GM18861 (cell line): ENCODE results near the gene GIPR.
"Not testable (repeated sequence)": the region's sequence is repeated elsewhere in the genome, so short reads cannot be mapped to it uniquely, and the experiment has no call there.

ENCODE experiments used
- ATAC-seq: cut with Tn5 transposase; IDR thresholded peaks from one replicate; pipeline ENCODE4 v1.9.1; 2021; ENCODE audit not compliant: unreplicated experiment

Gene GIPR

DNA sequence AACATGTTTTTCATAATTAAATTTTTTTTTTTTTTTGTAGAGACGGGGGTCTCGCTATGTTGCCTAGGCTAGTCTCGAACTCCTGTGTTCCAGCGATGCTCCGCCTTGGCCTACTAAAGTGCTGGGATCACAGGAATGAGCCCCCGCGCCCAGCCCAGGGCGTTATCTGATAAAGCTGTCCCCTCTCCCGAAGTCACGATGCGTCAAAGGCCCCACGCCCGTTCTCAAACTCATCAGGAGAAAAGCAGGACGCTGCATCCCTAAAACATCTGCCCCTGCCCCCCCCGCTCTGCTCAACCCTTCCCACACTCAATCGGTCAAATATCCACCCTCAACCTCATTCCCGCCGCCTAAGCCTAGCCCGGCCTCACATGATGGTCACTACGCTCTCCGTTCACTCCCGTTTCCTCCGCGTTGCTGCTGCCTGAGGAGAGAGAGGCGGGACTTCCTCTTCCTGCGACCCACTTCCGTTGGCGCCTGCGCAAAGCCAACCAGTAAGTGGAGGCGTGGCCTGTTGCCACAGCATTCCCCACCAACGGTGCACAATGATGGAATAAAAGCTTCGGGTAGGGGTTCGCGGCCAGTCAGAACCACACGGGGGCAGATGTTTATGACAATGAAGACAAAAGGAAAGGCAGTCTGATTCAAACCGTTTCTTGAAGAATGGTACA is 23.6 kb downstream of the GIPR start, which contains the start of gene SNRPD2:
Gene SNRPD2 (minus strand): TSS at position 438 of the 671 bp plus-strand sequence. CDS start 65 bp downstream, at position 373.
- ATAC-seq: peak; percentile 39

DNA sequence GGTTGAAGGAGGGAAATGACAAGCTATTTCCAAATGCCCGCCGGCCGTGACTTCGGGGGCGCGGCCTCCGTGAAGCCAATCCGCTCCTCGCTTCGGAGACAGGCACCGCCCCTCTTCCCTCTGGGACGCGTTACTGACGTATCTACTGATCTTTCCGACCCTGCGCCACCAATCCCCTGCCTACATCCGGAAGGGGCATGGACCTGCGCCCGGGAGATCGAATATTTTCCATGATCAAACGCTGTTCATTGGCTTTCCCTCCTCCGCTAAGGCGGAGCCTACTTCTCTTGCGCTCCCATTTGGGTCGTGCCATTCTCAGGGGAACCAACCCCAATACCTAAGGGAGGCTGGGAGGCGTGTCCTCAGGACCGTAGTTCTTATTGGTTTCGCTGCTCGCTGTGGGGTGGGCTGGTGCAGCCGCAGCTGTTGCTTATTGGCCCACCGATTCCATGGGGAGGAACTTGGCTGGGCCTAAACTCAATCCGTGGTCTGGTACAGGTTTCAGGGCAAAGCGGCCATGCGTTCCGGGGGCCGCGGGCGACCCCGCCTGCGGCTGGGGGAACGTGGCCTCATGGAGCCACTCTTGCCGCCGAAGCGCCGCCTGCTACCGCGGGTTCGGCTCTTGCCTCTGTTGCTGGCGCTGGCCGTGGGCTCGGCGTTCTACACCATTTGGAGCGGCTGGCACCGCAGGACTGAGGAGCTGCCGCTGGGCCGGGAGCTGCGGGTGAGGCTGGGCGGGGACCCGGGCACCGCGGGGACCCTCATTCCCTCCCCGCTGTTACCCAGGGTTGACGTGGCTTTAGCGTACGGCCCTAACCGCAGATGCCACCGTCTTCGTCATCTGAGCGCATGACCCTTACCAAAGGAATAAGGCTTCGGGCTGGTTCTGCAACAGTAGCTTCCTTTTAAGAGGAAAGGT is 24.4 kb downstream of the GIPR start, which contains the start of gene QPCTL:
Gene QPCTL (plus strand): TSS at position 480 of the 919 bp plus-strand sequence. CDS start 38 bp downstream, at position 518.
- peak; percentile 76 for ATAC-seq

DNA sequence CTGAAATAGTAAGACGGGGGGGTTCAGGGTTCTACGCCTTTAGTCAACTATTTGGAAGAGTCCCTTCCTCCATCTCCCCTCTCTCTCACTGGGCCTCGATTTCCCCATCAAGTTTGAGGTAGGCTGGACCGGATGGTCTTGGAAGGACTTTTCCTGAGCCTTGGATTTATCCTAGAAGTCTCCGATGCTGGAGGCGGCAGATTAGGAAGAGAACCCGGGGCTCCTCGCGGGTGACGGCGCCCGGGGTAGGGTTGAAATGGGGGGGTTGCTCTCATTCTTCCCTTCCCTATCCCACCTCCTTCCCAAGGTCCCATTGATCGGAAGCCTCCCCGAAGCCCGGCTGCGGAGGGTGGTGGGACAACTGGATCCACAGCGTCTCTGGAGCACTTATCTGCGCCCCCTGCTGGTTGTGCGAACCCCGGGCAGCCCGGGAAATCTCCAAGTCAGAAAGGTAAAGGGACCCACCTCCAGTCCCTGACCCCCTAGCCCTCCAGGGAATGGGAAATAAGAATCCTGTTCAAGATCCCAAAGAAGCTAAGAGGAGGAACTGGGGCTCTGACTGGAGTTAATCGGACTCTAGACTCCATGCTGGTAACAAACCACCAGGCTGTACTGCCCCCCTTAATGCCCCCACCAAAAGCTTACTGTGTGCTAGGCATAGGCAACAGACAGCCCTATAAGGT is 25.2 kb downstream of the GIPR start:
- ATAC-seq: no peak

DNA sequence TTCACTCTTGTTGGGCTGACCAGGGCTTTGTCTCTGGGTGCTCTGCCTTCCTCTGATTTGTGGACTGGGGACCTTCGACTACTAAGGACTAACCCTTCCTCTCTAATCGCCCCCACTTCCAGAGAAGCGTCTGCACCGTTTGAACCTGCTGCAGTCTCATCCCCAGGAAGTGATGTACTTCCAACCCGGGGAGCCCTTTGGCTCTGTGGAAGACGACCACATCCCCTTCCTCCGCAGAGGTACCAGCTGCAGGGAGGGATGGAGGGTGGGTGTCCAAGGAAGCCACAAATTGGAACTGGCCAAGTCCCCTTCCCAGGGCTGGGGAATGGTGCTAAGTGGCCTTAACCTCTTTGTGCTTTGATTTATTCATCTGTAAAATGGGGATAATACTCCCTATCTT is 33.7 kb downstream of the GIPR start:
- no peak for ATAC-seq

DNA sequence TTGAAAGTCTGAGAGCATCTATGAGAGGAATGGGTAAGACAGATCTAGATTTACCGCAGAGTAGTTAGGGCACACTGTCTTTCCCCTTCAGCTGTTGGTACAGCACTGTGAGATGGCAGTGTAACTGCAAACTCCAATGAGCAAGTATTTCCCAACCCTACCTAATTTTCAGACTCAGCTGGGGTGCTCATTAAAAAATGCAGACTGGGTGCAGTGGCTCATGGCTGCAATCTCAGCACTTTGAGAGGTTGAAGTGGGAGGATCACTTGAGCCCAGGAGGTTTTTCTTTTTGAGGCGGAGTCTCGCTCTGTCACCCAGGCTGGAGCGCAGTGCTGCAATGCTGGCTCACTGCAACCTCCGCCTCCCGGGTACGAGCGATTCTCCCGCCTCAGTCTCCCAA is 37.1 kb downstream of the GIPR start:
- no peak for ATAC-seq

DNA sequence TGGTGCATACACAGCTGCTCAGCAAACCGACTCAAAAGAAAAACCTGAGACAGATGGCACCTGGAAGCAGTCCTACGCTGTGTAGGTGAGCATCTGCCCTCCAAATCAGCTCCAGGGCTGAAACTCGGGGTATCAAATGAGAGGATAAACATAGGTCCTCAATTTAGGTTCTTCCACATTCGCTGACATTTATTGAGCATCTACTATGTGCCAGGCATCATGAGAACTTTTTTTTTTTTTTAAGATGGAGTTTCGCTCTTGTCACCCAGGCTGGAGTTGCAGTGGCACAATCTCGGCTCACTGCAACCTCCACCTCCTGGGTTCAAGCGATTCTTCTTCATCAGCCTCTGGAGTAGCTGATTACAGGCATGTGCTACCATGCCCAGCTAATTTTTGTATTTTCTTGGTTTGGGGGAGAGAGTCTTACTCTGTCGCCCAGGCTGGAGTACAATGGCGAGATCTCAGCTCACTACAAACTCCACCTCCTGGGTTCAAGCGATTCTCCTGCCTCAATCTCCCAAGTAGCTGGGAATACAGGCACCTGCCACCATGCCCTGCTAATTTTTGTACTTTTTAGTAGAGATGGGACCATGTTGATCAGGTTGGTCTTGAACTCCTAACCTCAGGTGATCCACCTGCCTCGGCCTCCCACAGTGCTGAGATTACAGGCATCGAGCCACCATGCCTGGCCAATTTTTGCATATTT is 37.8 kb downstream of the GIPR start:
- no peak for ATAC-seq

DNA sequence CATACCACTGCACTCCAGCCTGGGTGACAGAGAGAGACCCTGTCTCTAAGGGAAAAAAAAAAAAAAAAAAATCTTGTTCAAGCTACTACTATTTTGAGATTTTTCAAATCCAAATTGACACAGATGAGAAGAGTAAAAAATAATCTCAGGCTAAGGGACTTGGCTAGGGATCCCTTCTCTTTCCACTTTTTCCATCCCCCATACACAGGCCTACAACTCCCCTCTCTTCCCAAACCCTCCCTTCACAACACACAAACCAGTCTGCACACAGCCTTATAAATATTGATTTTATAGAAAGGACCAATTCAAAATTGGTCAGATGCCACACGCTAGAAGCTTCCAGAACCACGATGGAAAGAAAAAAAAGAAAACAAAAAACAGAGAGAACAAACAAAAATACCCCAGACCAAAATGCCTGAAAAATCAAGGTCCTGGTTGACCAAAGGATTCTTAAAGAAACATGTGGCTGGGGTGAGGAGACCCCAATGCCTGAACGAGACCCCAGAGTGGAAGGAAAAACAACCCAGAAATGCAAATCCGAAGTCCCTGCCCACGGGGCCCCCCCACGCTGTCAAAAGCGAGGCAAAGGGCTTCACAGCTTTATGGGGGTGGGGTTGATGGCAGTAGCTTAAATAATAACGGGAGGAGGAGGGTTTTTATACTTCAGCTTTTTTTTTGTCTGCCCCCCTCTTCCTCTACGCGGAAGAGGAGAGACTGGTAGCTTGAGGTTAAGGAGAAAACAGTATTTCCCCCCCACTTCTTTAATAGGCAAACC is 42.5 kb downstream of the GIPR start:
- no peak for ATAC-seq

DNA sequence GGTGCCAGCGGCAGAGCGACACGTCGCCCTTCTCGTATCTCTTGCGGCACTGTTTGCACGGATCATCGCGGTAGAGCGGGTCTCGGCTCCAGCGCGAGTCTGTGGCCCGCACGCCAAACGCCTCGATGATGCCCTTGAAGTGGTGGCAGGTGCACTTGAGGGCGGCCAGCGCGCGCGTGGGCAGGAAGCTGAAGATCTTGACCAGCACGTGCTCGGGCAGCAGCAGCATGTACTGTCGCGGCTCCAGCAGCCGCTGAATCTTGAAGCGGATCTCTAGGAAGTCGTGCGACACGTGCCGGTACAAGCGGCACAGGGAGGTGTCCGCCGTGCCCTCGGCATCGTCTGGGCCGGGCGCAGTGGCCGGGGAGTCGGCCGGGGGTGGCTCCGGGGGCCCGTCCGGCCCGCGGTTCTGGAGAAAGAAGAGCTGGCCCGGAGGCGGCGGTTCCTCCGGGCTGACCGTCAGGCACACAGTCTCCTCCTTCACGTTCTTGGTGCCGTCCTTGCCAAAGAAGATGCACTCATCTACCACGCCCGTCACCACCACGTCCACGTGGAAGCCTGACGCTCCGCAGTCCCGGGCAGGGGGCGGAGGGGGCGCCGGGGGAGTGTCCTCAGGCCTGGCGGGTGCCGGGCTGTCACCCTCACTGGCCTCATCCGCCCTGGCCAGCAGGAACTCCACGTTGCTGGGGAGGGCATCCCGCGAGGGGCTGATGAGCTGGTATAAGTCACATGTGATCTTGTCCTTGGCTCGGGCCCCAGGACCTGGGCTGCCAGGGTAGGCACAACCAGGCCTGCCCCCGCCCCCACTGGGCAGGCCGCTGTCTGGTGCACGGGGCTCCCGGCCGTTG is 44.1 kb downstream of the GIPR start:
- no peak for ATAC-seq

DNA sequence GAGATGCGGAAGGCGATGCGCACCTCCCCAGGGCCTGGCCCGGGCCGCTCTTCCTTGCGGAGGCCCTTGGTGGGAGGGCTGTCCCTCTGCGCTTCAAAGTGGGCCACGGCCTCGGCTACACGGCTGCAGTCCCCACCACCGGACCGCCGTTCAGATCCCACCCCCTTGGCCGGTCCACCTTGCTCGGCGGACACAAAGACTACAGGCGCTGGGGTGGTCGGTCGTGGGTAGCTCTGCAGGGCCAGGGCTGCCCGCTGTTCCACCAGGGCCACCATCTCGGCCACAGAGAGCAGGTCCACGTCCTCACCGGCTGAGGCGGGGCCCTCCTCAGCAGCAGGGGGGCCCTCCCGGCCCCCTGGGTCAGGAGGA is 44.7 kb downstream of the GIPR start:
- ATAC-seq: no peak

DNA sequence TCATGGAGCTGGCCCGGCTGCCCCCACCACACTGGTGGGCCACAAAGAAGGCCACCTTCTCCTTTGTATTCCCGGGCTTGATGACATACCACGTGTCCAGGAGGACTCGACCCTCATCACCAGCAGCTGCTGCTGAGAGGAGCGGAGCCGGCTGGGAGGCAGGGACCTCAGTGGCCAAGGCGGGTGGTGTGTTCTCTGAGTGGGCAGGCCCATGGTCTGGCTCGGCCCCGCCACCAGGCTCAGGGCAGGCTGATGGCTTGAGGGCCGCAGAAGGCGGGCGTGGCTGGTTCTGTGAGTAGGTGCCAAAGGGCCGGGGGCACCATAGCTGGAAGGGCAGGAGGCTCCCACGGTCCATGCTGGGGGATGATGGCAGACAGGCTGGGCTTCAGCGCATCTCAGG is 45.1 kb downstream of the GIPR start:
- ATAC-seq: no peak

DNA sequence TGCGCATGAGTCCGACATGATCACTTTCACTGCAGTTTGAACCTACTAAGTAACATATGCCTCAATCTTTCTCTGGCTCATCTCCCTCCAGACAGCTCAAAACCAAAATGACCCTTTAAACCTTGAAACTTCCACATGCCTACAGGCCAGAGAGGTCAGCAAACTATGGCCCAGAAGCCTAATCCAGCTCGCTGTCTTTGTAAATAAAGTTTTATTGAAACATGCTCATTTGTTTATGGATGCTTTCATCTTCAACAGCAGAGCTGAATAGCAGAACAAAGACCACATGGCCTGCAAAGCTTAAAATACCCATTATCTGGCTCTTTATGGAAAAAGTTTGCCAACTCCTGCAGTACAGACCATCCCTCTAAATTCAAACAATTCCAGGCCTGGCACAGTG is 47.1 kb downstream of the GIPR start:
- no peak for ATAC-seq

DNA sequence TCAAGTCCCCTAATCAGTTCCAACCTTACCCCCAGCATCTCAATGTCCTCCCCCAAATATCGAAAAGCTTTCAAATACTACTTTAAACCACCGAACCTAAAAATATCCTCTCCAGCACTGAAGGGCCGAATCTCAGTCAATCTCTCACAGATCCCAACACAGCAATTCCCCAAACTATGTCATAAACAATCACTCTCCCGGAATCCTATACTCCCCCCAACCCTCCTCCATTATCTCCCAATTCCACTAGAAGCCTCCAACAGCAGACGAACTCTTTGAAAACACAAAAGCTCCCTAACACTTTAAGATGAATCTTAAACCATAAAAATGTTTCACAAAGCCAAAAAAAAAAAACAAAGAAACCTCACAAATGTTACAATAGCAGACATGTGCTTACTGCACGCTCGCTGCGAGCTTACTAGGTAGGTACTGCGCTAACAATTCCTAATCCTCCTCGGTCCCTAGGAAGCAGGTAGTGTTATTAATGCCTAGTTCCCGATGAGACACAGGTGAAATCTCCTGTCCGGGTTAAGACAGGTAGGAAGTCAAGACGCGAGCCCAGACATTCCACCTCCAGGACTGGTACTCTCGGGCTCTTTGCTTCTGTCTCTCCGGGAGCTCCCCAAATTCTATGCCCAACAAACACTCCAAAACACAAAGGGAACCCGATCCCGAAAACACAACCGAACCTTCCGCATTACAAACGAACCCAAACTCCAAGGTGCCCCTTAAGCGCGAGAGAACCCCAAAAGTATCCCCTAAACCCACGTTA is 48.5 kb downstream of the GIPR start:
- no peak for ATAC-seq

DNA sequence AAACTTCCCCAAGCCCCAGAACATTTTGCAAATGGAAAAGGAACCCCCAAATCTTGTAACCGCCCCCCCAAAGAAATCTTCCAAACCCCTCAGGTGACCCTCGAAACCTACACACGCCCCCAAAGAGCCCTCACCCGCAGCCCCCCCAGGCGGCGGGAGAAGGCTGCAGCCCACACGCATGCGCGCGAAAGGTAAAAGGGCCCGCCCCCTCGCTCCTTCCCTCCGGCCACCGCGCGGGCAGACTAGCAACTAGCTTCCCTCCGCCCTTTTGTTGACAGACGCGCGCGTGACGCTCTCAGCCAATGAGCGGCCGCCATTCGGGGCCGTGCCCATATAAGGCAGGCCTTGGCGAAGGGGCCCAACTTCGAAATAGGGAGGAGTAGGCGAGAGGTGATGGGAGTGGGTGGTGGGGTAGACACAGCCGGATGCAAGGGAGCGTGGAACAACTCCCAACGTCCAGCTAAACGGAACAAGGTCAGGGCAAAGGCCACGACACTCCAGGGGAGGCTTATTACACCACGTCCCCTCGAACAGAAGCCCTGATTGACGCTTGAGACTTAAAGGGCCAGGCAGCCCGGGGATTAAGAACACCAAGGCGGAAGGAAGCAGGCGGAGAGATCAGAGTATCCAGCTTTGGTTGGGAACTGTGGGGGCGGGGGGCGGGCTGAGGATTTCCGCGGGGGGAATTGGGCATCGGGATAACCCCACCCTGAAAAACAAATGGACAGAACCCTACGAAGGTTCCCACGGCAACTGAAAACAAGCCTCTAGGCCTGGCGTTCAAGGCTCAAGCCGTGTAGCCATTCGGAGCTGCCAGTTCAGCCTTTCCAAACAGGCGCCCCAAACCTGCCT is 49.3 kb downstream of the GIPR start:
- ATAC-seq: peak; percentile 84

DNA sequence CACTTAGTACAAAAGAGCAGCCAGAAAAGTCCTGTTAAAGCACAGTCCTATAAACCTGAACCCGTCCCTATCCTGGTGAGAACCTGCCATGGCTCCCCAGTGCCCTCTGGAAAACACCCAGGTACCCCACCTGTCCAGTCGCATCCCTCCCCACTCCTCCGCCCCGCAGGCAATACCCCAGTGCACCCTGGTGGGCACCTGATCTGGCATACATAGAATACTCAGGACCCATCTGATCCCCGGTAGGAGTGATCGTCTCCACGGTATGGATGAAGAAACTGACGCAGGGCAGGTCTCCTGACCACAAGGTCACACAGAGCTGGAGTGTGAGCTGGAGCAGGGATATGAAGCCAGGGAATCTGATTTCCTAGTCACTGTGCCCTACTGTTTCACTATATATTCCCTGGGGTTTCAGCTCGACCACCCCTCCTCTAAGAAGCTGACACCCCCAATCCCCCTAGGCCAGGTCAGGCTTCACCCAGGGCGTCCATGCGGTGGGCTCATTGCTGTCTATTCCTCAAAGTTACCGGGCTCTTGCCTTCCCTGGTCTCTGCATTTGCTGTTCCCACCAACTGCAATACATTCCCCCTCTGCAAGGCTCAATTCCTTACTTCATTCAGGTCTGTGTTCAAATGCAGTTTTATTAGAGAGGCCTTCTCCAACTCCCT is 50.1 kb downstream of the GIPR start:
- ATAC-seq: no peak

DNA sequence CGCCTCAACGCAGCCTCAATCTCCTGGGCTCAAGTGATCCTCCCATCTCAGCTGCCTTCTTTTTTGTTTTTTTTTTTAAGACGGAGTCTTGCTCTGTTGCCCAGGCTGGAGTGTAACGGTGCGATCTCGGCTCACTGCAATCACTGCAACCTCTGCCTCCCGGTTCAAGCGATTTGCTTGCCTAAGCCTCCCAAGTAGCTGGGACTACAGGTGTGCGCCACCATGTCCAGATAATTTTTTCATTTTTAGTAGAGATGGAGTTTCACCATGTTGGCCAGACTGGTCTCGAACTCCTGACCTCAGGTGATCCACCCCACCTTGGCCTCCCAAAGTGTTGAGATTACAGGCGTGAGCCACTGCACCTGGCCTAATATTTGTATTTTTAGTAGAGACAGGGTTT is 52.0 kb downstream of the GIPR start:
- not testable (repeated sequence) for ATAC-seq

DNA sequence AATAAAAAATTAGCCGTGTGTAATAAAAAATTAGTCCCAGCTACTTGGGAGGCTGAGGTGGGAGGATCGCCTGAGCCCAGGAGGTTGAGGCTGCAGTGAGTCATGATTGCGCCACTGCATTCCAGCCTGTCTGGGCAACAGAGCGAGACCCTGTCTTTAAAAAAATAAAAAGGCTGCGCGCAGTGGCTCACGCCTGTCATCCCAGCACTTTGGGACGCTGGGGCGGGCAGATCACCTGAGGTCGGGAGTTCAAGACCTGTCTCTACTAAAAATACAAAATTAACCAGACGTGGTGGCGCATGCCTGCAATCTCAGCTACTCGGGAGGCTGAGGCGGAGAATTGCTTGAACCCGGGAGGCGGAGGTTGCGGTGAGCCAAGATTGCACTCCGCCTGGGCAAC is 60.7 kb downstream of the GIPR start:
- ATAC-seq: not testable (repeated sequence)

DNA sequence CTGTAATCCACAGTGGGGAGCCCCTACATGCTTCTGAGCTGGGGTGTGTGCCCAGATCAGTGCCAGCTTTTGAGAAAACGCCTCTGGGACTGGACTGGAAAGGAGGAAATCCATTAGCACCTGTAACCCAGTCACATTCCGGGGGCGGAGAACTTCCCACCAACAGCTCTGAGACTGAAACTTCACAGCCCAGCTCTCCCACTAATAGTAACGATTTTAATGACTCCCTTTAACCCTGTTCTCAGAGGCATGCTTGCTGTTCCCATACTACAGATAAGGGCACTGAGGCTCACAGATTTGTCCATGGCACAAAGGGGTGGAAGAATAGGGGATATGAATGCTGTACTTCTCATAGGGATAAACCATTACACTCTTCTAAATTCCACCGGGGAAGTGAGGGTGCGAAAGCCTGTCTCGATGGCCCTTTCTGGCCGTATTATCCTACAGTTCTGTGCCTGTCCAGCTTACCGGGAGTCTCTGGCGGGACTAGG is 61.8 kb downstream of the GIPR start:
- no peak for ATAC-seq
